GM19463 (cell line): ENCODE results near the gene PLCE1.

Experiments
- ATAC-seq: cut with Tn5 transposase; IDR thresholded peaks from one replicate; pipeline ENCODE4 v1.9.1; 2021; ENCODE audit warnings: mild to moderate bottlenecking, moderate library complexity; ENCODE audit not compliant: unreplicated experiment

The PLCE1 gene

DNA sequence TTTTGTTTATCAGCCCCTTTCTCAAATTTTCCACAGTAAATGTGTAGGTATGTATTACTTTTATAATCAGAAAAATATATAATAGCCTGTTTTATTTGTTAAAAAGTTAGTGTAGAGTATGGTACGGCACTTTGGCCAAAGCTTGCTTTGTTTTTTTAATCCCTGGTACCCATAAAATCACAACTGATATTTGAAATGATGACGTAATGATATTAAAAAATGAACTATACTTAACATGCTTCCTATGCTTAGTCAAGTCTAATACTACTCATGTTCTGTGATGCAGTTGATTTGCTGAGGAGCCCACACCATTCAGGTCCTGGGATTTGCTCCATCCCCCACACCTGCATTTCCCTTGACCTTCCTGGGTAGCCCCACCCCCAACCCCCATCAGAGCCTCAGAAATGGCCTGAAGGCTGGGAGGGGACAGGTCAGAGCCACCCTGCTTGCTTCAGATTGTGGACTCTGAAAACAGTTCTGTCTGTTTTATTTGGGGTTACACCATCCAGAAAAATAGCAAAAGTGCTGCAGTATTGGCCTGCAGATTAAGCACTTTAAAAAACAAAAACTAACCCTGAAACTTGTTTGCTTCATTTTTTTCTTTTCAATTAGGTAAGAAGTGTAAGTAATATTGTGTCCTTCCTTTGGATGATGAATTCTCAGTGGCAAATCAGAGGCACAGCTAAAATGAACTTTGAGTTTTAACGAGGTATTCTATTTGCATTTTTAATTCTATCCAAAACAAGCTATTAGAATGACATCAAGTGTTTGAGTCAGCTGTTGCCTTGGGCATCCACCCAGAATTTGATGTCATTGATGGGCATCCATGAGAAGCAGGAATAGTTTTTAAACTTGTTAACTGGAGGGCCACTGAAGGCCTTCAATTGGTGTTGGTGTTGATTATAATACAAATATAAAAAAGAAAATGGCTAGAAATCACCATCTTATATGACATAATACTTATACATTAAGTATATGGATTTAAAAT lies 23.3 kb downstream of the PLCE1 start:
- no peak for ATAC-seq

DNA sequence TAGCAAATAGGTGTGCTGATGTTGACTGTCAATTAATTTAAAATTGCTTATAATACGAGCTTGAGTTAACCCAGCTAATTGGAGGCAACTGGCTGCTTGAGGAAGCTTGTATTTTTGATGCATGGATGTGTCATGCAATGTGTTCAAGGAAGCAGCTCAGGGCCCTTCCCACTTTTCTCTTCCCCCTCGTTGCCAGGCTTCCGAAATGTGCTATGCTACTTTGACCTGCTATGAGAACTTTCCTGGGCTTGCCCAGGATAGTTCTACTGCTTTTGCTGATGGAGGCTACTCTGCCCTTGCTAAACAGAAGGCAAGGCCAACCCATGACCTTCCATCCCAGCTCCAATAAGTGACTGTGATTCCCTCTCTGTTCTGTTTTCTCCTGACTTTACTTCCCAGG lies 24.4 kb downstream of the PLCE1 start:
- ATAC-seq, result no peak

DNA sequence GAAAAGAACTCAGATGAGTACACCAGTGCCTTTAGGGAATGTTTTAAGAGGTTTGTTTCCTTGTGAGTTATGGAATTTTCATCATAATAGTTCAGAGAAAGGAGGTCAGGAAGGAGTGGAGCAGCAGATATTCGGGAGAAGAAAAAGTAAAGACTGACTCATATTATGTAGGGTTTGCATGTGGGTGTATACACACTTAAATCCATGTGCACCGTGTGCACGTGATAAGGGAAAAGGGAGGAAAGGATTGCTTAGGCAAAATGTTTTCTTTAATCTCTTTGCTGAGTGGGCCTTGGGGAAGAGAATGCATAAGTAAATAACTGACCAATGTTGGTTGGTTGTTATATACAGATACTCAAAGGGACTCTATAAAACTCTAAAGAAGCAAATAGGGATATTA lies 30.2 kb downstream of the PLCE1 start:
- no peak for ATAC-seq

DNA sequence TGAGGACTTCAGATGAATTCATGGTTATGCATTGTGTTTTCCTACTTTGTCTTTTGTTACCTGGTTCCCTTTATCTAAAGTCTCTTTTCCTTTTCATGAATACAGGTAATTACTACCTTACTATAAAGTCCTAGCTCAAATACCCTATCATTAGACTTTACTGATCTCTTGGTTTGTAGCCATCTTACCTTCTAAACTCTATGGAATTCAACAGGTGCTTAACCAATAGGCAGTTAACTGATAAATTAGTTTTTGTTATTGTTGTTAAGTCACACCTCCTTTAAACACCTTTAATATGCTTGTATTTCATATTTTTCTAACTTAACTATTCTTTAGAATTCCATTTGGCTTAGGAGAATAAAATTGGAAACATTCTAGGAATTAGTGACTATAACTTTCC lies 30.7 kb downstream of the PLCE1 start:
- no peak for ATAC-seq

DNA sequence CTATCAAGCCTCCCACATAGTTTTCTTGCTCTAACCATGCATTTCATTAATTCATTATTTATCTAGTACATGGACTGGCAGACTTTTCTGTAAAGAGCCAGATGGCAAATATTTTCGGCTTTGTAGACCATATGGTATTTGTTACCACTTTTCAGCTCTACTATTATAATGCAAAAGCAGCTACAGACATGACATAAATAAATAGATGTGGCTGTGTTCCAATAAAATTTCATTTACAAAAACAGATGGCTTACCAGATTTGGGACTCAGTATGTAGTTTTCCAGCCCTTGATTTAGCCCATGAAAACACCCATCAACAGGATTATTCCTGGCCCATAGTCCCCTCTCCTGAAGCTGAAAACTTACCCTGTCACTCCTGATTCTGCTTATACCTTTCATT lies 32.1 kb downstream of the PLCE1 start:
- no peak for ATAC-seq

DNA sequence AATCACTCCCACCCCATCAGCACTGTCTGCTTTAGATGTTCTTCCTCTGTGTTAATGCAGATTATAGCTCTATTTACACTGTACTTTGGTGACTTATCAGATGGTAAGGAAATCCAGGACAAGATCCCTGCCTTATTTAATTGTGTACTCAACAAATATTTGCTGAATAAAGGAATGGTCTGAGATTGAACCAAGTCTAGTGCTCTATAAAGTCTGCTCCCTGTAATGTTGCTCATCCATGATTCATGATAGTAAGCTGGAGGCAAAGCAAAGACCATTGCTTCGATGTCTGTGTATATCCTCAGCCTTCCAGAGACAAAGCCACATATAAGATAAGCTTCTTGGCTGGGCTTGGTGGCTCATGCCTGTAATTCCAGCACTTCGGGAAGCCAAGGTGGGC lies 33.5 kb downstream of the PLCE1 start:
- ATAC-seq, result no peak

DNA sequence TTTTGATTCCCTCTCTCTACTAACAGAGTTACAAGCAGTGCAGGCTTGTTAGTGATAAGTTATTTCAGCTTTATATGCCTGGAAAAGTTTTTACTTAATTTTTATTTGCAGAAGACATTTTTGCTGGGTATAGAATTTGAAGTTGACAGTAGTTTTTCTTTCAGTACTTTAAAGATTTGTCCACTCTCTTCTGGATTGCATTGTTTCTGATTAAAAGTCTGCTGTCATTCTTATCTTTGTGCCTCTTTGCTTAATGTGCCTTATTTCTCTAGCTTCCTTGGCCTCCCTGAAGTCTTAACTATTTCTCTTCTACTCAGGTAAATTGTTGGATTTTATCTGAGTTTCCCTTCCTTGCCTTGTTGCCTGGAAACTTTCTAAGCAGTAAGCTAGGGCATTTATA lies 36.2 kb downstream of the PLCE1 start:
- no peak for ATAC-seq

DNA sequence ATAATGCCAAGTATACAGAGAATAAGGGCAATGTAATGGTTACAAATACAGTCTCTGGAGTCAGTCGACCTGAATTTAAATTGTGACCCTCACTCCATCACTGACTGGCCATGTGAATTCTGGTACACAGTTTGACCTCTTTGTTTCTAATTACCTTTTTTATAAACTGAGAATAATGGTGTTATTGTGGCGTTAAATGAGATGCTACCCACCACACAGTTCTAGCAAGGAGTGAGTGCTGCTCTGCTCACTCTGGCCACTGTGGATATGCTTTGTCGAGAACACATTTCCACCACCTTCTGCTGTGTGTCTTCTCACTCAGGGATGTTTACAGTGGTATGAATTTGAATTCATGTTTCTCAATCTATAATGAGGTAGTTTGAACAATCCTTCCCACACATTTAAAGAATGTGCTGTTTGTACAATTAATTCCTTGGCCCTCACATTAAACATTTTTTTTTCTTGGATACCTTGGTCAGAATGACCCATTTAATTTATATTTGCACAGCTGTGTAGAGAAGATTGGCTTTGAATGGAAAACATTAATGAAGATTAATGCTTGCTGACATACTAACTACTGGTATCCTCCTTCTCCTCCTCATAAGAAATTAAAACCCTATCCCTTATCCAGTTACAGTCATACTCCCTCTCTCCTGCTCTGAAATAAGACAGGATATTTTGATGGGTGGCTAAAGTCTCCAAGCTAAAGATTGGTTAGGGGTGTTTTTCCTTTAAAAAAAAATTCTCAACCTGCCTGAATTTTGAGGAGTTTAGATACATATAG lies 42.4 kb downstream of the PLCE1 start:
- no peak for ATAC-seq

DNA sequence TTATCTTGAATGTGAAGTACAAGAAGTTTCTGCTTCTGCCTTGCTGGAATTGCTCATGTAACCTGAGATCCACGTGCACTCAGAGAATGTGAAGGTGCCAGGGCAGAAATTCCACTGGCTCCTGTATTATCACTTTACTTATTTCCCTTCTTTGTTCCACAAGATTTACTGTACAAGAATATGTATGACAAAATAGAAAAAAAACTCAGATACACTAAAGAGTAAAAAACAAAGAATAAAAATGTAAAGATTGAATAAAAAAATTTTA lies 43.0 kb downstream of the PLCE1 start:
- no peak for ATAC-seq

DNA sequence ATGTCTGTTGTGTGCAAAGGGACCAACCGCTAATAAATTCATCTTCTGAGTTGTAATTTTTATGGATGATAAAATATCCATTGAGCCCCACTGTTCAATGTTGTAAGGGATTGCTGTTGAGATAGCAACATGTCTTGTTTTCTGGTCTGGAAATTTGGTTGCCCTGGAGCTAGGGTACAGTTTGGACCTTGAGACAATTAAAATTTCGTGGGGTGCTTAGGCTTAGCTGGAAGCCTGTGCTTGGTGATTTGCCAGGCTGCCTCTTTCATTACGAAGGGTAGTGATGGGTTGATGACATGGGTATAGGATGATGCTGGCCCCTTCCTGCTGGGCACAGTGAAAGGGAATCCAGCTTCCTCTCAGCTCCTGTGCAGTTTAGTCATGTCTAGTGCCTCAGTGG lies 43.6 kb downstream of the PLCE1 start:
- no peak for ATAC-seq

DNA sequence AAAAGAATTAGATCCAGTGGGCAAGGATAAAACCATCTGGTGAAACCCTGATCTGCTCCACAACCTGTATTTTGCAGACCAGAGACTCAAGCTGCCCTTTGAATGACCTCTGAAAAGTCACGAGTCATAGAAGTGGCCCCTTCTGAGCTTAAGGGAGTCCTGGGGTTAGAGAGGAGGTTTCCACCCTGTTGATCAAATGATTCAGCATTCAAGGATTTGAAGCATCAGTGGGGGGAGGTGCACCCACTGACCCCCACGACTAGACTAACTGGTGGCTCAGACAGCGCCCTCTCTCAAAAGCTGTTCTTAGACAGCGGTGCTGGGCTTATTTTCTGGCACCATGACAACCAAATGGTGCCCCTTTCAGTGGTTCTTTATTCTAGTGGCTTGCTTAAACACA lies 44.3 kb downstream of the PLCE1 start:
- no peak for ATAC-seq

DNA sequence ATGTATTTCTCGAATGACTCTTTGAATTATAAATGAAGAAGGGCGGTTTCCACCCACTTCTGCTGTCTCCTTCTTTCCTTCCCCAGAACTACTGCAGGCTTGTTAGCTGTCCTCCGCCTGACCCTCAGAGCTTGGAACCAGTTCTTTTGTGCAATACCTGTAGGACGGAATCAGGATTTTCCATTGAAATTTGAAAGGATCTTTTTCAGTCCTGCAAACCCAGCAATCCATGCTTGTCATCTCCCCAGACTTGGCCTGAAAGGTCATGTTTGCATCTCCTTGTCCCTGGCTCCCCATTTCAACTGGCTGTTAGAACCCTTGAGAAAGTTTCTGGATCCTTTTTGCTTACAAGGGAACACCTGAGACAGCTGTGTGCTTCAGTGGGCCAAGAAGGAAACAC lies 47.5 kb downstream of the PLCE1 start:
- no peak for ATAC-seq

DNA sequence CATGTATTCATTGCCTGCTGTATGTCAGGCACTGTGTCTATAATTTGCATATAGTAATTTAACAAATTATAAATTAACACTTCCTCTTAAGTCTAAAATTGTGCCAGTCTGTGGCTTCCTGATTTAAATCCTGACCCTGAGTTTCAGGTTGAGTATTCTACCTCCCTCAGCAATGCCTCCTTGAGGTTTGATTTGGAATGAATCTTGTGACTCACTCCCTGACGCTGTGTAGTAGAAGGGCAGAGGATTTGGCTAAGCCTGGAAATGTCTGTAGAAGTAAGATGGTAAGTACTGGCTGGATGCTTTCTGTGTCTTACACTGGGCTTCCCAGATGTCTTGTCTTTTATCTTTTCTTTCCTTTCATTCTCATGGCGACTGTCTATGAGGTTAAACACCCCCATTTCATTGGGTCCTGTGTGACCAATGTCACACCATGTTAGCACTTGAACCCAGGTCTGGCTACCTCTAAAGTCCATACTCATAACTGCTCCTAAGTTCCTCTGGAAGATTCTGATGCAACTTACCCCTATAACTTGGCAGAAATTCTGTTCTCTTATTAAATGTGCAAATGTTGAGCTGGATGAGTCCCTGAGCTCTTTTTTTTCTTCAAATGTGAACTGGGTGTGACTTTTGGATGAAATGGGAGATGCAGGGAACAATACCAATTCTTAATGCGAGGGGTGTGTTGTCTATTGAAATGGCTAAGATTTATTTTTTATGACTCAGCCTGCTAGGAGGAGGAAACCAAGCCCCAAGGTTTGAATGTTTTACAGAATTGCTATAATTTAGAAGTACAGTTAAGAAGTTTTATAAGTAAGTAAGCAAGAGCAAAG lies 48.5 kb downstream of the PLCE1 start:
- ATAC-seq, result no peak

DNA sequence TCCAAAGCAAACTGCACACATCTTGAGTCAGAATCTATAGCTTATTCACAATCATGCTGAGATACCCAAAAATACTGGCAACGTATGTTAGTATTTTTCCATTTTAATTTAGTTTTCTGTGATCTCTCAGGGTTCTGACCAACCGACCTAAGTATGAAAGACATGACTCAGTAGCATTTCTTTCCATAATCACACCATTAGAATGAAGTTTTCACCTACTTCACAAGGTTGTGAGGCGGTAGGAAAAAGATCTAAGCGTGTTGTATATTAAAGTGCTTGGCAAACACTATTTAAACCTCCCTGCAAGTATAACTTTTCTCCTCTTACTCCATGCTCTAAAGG lies 49.1 kb downstream of the PLCE1 start:
- ATAC-seq, result no peak
